ENCODE measurements around the gene VAV2.

- TF ChIP-seq ZFP36 (IDR thresholded peaks at IDR 0.05; ENCODE audit: borderline replicate concordance, partially characterized antibody) (no peak), CTCF (IDR thresholded peaks at IDR 0.05) (peak; percentile 64; the same call in 2 of the 3 replicates), MYC (IDR thresholded peaks at IDR 0.05; ENCODE audit: borderline replicate concordance, low read length) (no peak), POLR2A (IDR thresholded peaks at IDR 0.05; ENCODE audit: low read length) (peak; percentile 62), EHMT2 (IDR thresholded peaks at IDR 0.05; ENCODE audit: low read depth) (no peak)
Measured at GRCh38 chr9:133992780-133993634, 883 bp upstream of the VAV2 start.

Measured in A549 (cell line).